Occipital lobe (tissue), 2 donors: Measurements from ENCODE around the gene UNC13D. TPM values are rescaled to one million over a fixed set of nuclear protein-coding genes. Genes with fewer than 3 reads are reported as not detected.
"Not testable (repeated sequence)": the region's sequence is repeated elsewhere in the genome, so short reads cannot be mapped to it uniquely, and the experiment has no call there.

Experiments used
- DNase-seq: peaks from one replicate; lab custom pipeline; 2025; lab: John Stamatoyannopoulos, UW
- total RNA-seq: library from RNA; depleted of rRNA; stranded (reverse); fragments of >200 nt; gene quantifications from one replicate; pipeline ENCODE4 v1.2.3, GENCODE V29; 2014

Gene UNC13D
- total RNA-seq, 1 donor from 2014 or later: 1.1 TPM

GRCh38 chr17:75875182-75875939, 31.2 kb upstream of the UNC13D start:
- no peak for DNase-seq

- DNase-seq: no peak
These were observed 30.3 kb upstream of the UNC13D start for GRCh38 chr17:75874323-75875181.

- no peak for DNase-seq
These were observed 29.6 kb upstream of the UNC13D start for GRCh38 chr17:75873587-75874322.

- DNase-seq: no peak
These were observed 28.5 kb upstream of the UNC13D start for GRCh38 chr17:75872434-75873351.

- DNase-seq: not testable (repeated sequence)
These were observed 26.0 kb upstream of the UNC13D start for GRCh38 chr17:75870228-75870627.

- DNase-seq: peak; percentile 66
These were observed 25.3 kb upstream of the UNC13D start for GRCh38 chr17:75869282-75870141.

- not testable (repeated sequence) for DNase-seq
These were observed 24.6 kb upstream of the UNC13D start for GRCh38 chr17:75868730-75869281.

GRCh38 chr17:75865404-75866188, 21.4 kb upstream of the UNC13D start:
- DNase-seq: not testable (repeated sequence)

- DNase-seq: not testable (repeated sequence)
These were observed 20.7 kb upstream of the UNC13D start for GRCh38 chr17:75864887-75865286.

- DNase-seq: no peak
These were observed 20.3 kb upstream of the UNC13D start for GRCh38 chr17:75864448-75864871.

GRCh38 chr17:75861927-75862317, 17.7 kb upstream of the UNC13D start:
- no peak for DNase-seq

GRCh38 chr17:75859358-75859757, 15.2 kb upstream of the UNC13D start:
- not testable (repeated sequence) for DNase-seq

GRCh38 chr17:75856062-75856756, 12.0 kb upstream of the UNC13D start:
- no peak for DNase-seq

GRCh38 chr17:75855310-75856061, 11.3 kb upstream of the UNC13D start, which contains the start of gene WBP2:
WBP2 (minus strand) TSS chr17:75855335; CDS start chr17:75855297, 38 bp downstream.
- DNase-seq: peak; percentile 99

GRCh38 chr17:75854881-75855309, 10.7 kb upstream of the UNC13D start:
- no peak for DNase-seq

- no peak for DNase-seq
These were observed 10.0 kb upstream of the UNC13D start for GRCh38 chr17:75854101-75854748.

- DNase-seq: no peak
These were observed 9.2 kb upstream of the UNC13D start for GRCh38 chr17:75853433-75853832.
